ENCODE measurements around the gene HOXC9. TPM values are rescaled to one million over a fixed set of nuclear protein-coding genes. Genes with fewer than 3 reads are reported as not detected.

The HOXC9 gene
- total RNA-seq, 1 experiment from 2014 or later: not detected

- Histone ChIP-seq H3K23ac (ENCODE audit: insufficient read length, low read depth, low read length) (no peak overlapping the region), H4K91ac (ENCODE audit: insufficient read length, low read depth, low read length) (no peak overlapping the region), H3K56ac (ENCODE audit: insufficient read length, low read depth, low read length) (no peak overlapping the region), H2AK5ac (ENCODE audit: insufficient read length, low read length) (no peak overlapping the region), H3K9ac (ENCODE audit: extremely low read depth, insufficient read length, low read length) (no peak overlapping the region), H3K79me1 (ENCODE audit: insufficient read depth, low read depth, low read length, poor library complexity, severe bottlenecking) (no peaks in the 10 kb centered on the region), H2AFZ (ENCODE audit: low read length) (no peak overlapping the region), H2BK120ac (ENCODE audit: low read depth, low read length, poor library complexity, severe bottlenecking) (no peak overlapping the region), H2BK15ac (ENCODE audit: low read depth, low read length) (no peak overlapping the region), H4K20me1 (ENCODE audit: control insufficient read depth, insufficient read depth, insufficient read length) (no peaks in the 10 kb centered on the region), H3K27me3 (ENCODE audit: insufficient read depth, low read length) (peaks cover 96% of the 10 kb centered on the region), H3K4ac (ENCODE audit: low read depth, low read length) (no peak overlapping the region), H3K27ac (ENCODE audit: insufficient read length, low read depth, low read length) (no peak overlapping the region), H3K4me2 (ENCODE audit: insufficient read depth, insufficient read length, low read length) (no peak overlapping the region), H4K8ac (replicated peaks; ENCODE audit: insufficient read length, low read depth, low read length) (no peak overlapping the region), H2BK20ac (ENCODE audit: low read depth, low read length, poor library complexity, severe bottlenecking) (no peak overlapping the region), H3K14ac (ENCODE audit: insufficient read depth, low read length) (no peak overlapping the region), H3K9me3 (ENCODE audit: control insufficient read depth, low read depth, low read length) (no peaks in the 10 kb centered on the region), H3T11ph (ENCODE audit: low read length) (no peak overlapping the region), H3K4me1 (ENCODE audit: insufficient read depth, low read length) (no peaks in the 10 kb centered on the region), H3K18ac (ENCODE audit: insufficient read length, low read depth, low read length) (no peak overlapping the region), H2BK12ac (ENCODE audit: insufficient read length, low read depth, low read length) (no peak overlapping the region), H3K79me2 (ENCODE audit: insufficient read depth, low read length) (no peaks in the 10 kb centered on the region), H2BK5ac (ENCODE audit: insufficient read length, low read length) (no peak overlapping the region), H3K23me2 (ENCODE audit: insufficient read length, low read depth, low read length, poor library complexity, severe bottlenecking) (no peaks in the 10 kb centered on the region), H4K5ac (ENCODE audit: insufficient read length, low read depth, low read length) (no peak overlapping the region)
- Mint-ChIP-seq H3K27me3 (ENCODE audit: low read depth) (peaks cover 100% of the 10 kb centered on the region), H3K4me3 (no peak overlapping the region), H3K27ac (no peak overlapping the region), H3K36me3 (ENCODE audit: insufficient read depth in 1 of 3, low read depth in 3 of 3) (no peaks in the 10 kb centered on the region; a peak in 2 of 7 replicates), H3K4me1 (peaks cover 3 to 11% of the 10 kb centered on the region in 2 experiments; a peak in 2 of 4 replicates), H3K9me3 (peaks cover 3 to 11% of the 10 kb centered on the region in 2 experiments; a peak in 4 of 5 replicates)
- no peak for DNase-seq
- no peak for TF ChIP-seq CTCF (conservative IDR thresholded peaks at IDR 0.05)
- WGBS (ENCODE audit: extremely low coverage, insufficient read length, low lambda C conversion rate): no CpG with 5 or more reads among the region's 5 CpGs
Measured at GRCh38 chr12:53988541-53989226, 11.3 kb upstream of the HOXC9 start.
